Neuronal stem cell (in vitro differentiated cells): ENCODE results near the gene PTPRM.

Experiments
- DNase-seq: peaks from one replicate; pipeline ENCODE4 v3.0.0-alpha.2; 2013; ENCODE audit warnings: low spot score
- H2AFZ ChIP-seq: one replicate; pipeline ENCODE4 v1.6.1; 2013; ENCODE audit warnings: mild to moderate bottlenecking, low read length, inconsistent platforms
- H2AK5ac ChIP-seq: 2 replicates; pipeline ENCODE4 v1.6.1; 2013; ENCODE audit warnings: low read depth, mild to moderate bottlenecking, inconsistent platforms, low read length, moderate library complexity, mixed read lengths
- H2BK120ac ChIP-seq: 2 replicates; pipeline ENCODE4 v1.6.1; 2013; ENCODE audit warnings: low read depth, mild to moderate bottlenecking, inconsistent platforms, low read length, moderate library complexity, mixed read lengths
- H2BK12ac ChIP-seq: one replicate; pipeline ENCODE4 v1.6.1; 2013; ENCODE audit warnings: low read length, inconsistent platforms
- H2BK15ac ChIP-seq: 2 replicates; pipeline ENCODE4 v1.6.1; 2013; ENCODE audit warnings: mild to moderate bottlenecking, low read length, inconsistent platforms, mixed read lengths
- H2BK5ac ChIP-seq: one replicate; pipeline ENCODE4 v1.6.1; 2013; ENCODE audit warnings: inconsistent platforms, mild to moderate bottlenecking, low read length, moderate library complexity
- H3K14ac ChIP-seq: one replicate; pipeline ENCODE4 v1.6.1; 2013; ENCODE audit warnings: low read length, inconsistent platforms
- H3K18ac ChIP-seq: 2 replicates; pipeline ENCODE4 v1.6.1; 2013; ENCODE audit warnings: low read length, inconsistent platforms
- H3K23ac ChIP-seq: 2 replicates; pipeline ENCODE4 v1.6.1; 2013; ENCODE audit warnings: low read depth, mild to moderate bottlenecking, mixed read lengths, low read length, inconsistent platforms; ENCODE audit not compliant: poor library complexity
- H3K27ac ChIP-seq: replicated peaks from 3 replicates; pipeline ENCODE4 v1.5.1; 2013; ENCODE audit warnings: low read length, inconsistent platforms
- H3K27me3 ChIP-seq, 3 experiments: 2 replicates each; pipeline ENCODE4 v1.6.1; 2013; ENCODE audit warnings: low read length in 3 of 3, mild to moderate bottlenecking in 2 of 3, inconsistent platforms in 1 of 3, low read depth in 1 of 3, mixed read lengths in 1 of 3, moderate library complexity in 1 of 3; ENCODE audit not compliant: control insufficient read depth in 3 of 3, insufficient read depth in 3 of 3
- H3K36me3 ChIP-seq, 2 donors: replicated peaks in 1 of 2; 2 replicates each; pipeline ENCODE4 v1.6.1; 2013; ENCODE audit warnings: low read length in 2 of 2; ENCODE audit not compliant: control insufficient read depth in 2 of 2, insufficient read depth in 2 of 2
- H3K4ac ChIP-seq: 2 replicates; pipeline ENCODE4 v1.6.1; 2013; ENCODE audit warnings: inconsistent platforms, mild to moderate bottlenecking, low read length, moderate library complexity
- H3K4me1 ChIP-seq, 2 donors: 1 replicate in 1 of 2; 2 replicates in 1 of 2; pipeline ENCODE4 v1.6.1; 2013; ENCODE audit warnings: low read length in 2 of 2, low read depth in 1 of 2; ENCODE audit not compliant: control insufficient read depth in 2 of 2, insufficient read depth in 1 of 2
- H3K4me2 ChIP-seq: one replicate; pipeline ENCODE4 v1.6.1; 2013; ENCODE audit warnings: mild to moderate bottlenecking, low read length, inconsistent platforms; ENCODE audit not compliant: insufficient read depth, poor library complexity, severe bottlenecking
- H3K4me3 ChIP-seq, 2 donors: 2 replicates each; pipeline ENCODE4 v1.5.1; 2013; ENCODE audit warnings: low read length in 2 of 2, mild to moderate bottlenecking in 2 of 2, inconsistent platforms in 1 of 2, moderate library complexity in 1 of 2
- H3K79me1 ChIP-seq: one replicate; pipeline ENCODE4 v1.6.1; 2013; ENCODE audit warnings: low read depth, mild to moderate bottlenecking, inconsistent platforms, low read length, moderate library complexity
- H3K9ac ChIP-seq: one replicate; pipeline ENCODE4 v1.6.1; 2013; ENCODE audit warnings: mild to moderate bottlenecking, low read depth, low read length, inconsistent platforms; ENCODE audit not compliant: poor library complexity
- H3K9me3 ChIP-seq, 2 donors: replicated peaks in 1 of 2; 2 replicates each; pipeline versions ENCODE3 to v1.6.1; 2013; ENCODE audit warnings: low read length in 2 of 2, mild to moderate bottlenecking in 2 of 2, inconsistent platforms in 1 of 2, low read depth in 1 of 2, mixed read lengths in 1 of 2, moderate library complexity in 1 of 2; ENCODE audit not compliant: control insufficient read depth in 2 of 2, insufficient read depth in 1 of 2
- H4K8ac ChIP-seq: one replicate; pipeline ENCODE4 v1.6.1; 2013; ENCODE audit warnings: low read depth, mild to moderate bottlenecking, inconsistent platforms, low read length, moderate library complexity
- H4K91ac ChIP-seq: one replicate; pipeline ENCODE4 v1.6.1; 2013; ENCODE audit warnings: low read length, low read depth, mild to moderate bottlenecking, inconsistent platforms; ENCODE audit not compliant: poor library complexity
- WGBS, 2 donors: extraction: QIAGEN DNeasy Blood & Tissue Kit; methylation state at CpG; one replicate each; pipeline ENCODE4 v1.1.7; 2013; ENCODE audit warnings: missing lambda C conversion rate in 2 of 2, mixed read lengths in 1 of 2; ENCODE audit not compliant: insufficient read length in 2 of 2, insufficient replicate concordance in 1 of 2; ENCODE audit errors: extremely low coverage in 2 of 2; 5-methylcytosine and 5-hydroxymethylcytosine counted together

Gene PTPRM

GRCh38 chr18:7688580-7688979 lies 121.5 kb downstream of the PTPRM start:
- peaks cover 0 to 2% of the 10 kb centered on the region in 2 donors for H3K4me1 ChIP-seq
- H2AK5ac ChIP-seq: no peak overlapping the region
- no peak for DNase-seq
- H3K27me3 ChIP-seq: no peaks in the 10 kb centered on the region
- H2BK5ac ChIP-seq: no peak overlapping the region
- H3K9me3 ChIP-seq: no peaks in the 10 kb centered on the region
- H3K14ac ChIP-seq: no peak overlapping the region
- no peaks in the 10 kb centered on the region for H3K79me1 ChIP-seq
- H3K4ac ChIP-seq: no peak overlapping the region
- H3K23ac ChIP-seq: no peak overlapping the region
- no peaks in the 10 kb centered on the region for H3K36me3 ChIP-seq
- H3K27ac ChIP-seq: no peak overlapping the region
- H4K8ac ChIP-seq: no peak overlapping the region
- no peak overlapping the region for H3K4me3 ChIP-seq
- WGBS, 2 donors: no CpG with 5 or more reads among the region's 3 CpGs
- no peak overlapping the region for H3K18ac ChIP-seq
- no peak overlapping the region for H4K91ac ChIP-seq
- H2AFZ ChIP-seq: no peak overlapping the region
- no peak overlapping the region for H3K9ac ChIP-seq
- no peak overlapping the region for H2BK120ac ChIP-seq
- no peak overlapping the region for H3K4me2 ChIP-seq
- no peak overlapping the region for H2BK15ac ChIP-seq
- H2BK12ac ChIP-seq: no peak overlapping the region

DNA sequence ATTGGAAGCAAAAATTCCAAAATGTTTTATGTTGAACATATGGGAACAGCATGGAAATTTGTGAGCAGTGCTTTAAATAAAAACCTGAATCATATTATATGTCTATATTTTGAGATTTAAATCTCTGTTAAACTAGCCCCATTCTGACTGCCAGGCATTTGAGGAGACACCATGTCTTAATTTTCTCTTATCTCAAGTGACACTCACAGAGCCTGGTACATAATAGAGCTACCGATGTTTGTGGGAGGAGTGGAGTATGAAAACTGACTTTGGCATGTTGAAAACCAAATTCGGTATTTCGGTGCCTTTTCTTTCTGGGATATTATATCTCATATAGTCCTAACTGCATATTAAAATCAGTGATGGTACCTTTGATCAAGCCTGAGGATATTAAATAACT lies 124.1 kb downstream of the PTPRM start:
- Histone ChIP-seq H3K79me1 (no peaks in the 10 kb centered on the region), H3K14ac (no peak overlapping the region), H2BK12ac (no peak overlapping the region), H3K4me2 (no peak overlapping the region), H2AK5ac (no peak overlapping the region), H3K18ac (no peak overlapping the region), H3K27ac (no peak overlapping the region), H3K27me3 (no peaks in the 10 kb centered on the region), H4K8ac (no peak overlapping the region), H2BK15ac (no peak overlapping the region), H3K9ac (no peak overlapping the region), H3K9me3 (no peaks in the 10 kb centered on the region), H4K91ac (no peak overlapping the region), H3K4ac (no peak overlapping the region), H2BK120ac (no peak overlapping the region), H3K4me1 (no peaks in the 10 kb centered on the region), H2BK5ac (no peak overlapping the region), H2AFZ (no peak overlapping the region), H3K36me3 (no peaks in the 10 kb centered on the region), H3K4me3 (no peak overlapping the region), H3K23ac (no peak overlapping the region)
- DNase-seq: no peak
- no CpG with 5 or more reads among the region's 3 CpGs for WGBS, 2 donors

DNA sequence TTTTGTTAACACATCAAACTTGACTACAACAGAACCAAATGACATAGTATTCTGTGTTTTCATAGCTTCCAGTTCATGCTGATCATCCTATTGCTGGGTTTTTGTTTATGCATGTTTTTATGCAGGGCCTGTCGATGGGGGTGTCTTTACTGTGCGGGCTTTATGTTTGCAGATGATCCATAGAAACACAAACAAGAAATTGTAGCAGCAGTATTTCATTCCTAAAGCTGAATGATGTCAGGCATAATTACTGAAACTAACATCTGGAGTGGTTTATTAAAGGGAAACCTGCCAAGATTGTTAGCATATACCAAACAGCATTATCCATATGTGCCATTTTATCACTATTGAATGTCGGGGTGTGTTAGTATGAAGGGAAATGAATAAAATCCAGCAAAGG lies 129.7 kb downstream of the PTPRM start:
- Histone ChIP-seq H3K18ac (no peak overlapping the region), H3K9ac (no peak overlapping the region), H4K8ac (no peak overlapping the region), H2BK12ac (no peak overlapping the region), H2AK5ac (no peak overlapping the region), H3K23ac (no peak overlapping the region), H3K4me1 (no peaks in the 10 kb centered on the region), H3K27ac (no peak overlapping the region), H2BK120ac (no peak overlapping the region), H3K79me1 (no peaks in the 10 kb centered on the region), H2BK5ac (no peak overlapping the region), H2BK15ac (no peak overlapping the region), H3K9me3 (no peaks in the 10 kb centered on the region), H4K91ac (no peak overlapping the region), H3K4me2 (no peak overlapping the region), H2AFZ (no peak overlapping the region), H3K14ac (no peak overlapping the region), H3K4ac (no peak overlapping the region), H3K4me3 (no peak overlapping the region), H3K36me3 (no peaks in the 10 kb centered on the region), H3K27me3 (no peaks in the 10 kb centered on the region)
- WGBS, 2 donors: no CpG with 5 or more reads among the region's 3 CpGs
- no peak for DNase-seq

DNA sequence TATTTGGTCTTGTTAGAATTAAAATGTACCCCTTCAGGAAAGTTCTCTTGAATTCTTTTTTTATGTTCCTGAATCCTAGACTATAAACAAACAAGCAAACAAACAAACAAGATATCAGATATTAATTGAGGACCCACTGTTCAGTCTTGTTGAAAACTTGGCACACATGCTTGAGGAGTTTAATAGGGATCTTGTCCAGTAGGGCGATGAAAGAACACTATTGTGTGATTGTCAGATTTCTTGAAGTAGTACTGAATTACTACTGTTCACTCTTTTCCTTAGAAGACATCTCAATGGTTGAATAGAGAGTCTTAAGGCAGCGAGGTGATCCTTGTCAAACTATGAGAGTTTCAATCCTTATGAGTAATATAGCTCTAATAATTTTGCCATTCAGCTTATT lies 130.2 kb downstream of the PTPRM start:
- H3K4me2 ChIP-seq: no peak overlapping the region
- WGBS, 2 donors: no CpG with 5 or more reads among the region's 2 CpGs
- H3K4me3 ChIP-seq: no peak overlapping the region
- H3K23ac ChIP-seq: no peak overlapping the region
- no peaks in the 10 kb centered on the region for H3K79me1 ChIP-seq
- no peak overlapping the region for H2AK5ac ChIP-seq
- H2BK12ac ChIP-seq: no peak overlapping the region
- H2BK120ac ChIP-seq: no peak overlapping the region
- no peaks in the 10 kb centered on the region for H3K36me3 ChIP-seq
- no peaks in the 10 kb centered on the region for H3K27me3 ChIP-seq
- no peak overlapping the region for H3K9ac ChIP-seq
- no peaks in the 10 kb centered on the region for H3K9me3 ChIP-seq
- H3K18ac ChIP-seq: no peak overlapping the region
- H3K14ac ChIP-seq: no peak overlapping the region
- H3K27ac ChIP-seq: no peak overlapping the region
- no peak for DNase-seq
- H2AFZ ChIP-seq: no peak overlapping the region
- no peak overlapping the region for H2BK5ac ChIP-seq
- no peaks in the 10 kb centered on the region for H3K4me1 ChIP-seq
- no peak overlapping the region for H4K8ac ChIP-seq
- H3K4ac ChIP-seq: no peak overlapping the region
- no peak overlapping the region for H4K91ac ChIP-seq
- H2BK15ac ChIP-seq: no peak overlapping the region
